GM13976 (cell line): Measurements from ENCODE around the gene CDKN1C.

ENCODE experiments used
- DNase-seq: peaks from one replicate; pipeline ENCODE4 v3.0.0; 2012; ENCODE audit warnings: low spot score
- CTCF ChIP-seq: IDR thresholded peaks from 2 replicates; pipeline ENCODE4 v1.5.1; 2012; ENCODE audit warnings: borderline replicate concordance, mild to moderate bottlenecking; ENCODE audit not compliant: insufficient read depth; ENCODE audit errors: extremely low read depth, missing control alignments, control extremely low read depth
- in situ Hi-C: fragments of 300-500 bp; cut with MboI; formaldehyde crosslinking; loops from one replicate; pipeline ENCODE4 v1.12.0; 2022; ENCODE audit warnings: low sequenced_read_pairs, mixed read lengths, inconsistent platforms; ENCODE audit not compliant: unreplicated experiment

The CDKN1C gene

GRCh38 chr11:2857918-2858317, 27.7 kb downstream of the CDKN1C start:
- no peak for DNase-seq
- TF ChIP-seq CTCF: no peak
- in situ Hi-C loops: no loop called here

- no peak for TF ChIP-seq CTCF
- DNase-seq: no peak
- in situ Hi-C loops: no loop called here
These were observed 28.3 kb downstream of the CDKN1C start for GRCh38 chr11:2857276-2857675.

GRCh38 chr11:2855162-2855561, 30.4 kb downstream of the CDKN1C start:
- DNase-seq: no peak
- in situ Hi-C loops: no loop called here
- no peak for TF ChIP-seq CTCF

GRCh38 chr11:2853997-2854560, 31.5 kb downstream of the CDKN1C start:
- DNase-seq: no peak
- TF ChIP-seq CTCF: no peak
- in situ Hi-C loops: no loop called here

- TF ChIP-seq CTCF: no peak
- no peak for DNase-seq
- in situ Hi-C loops: no loop called here
These were observed 32.2 kb downstream of the CDKN1C start for GRCh38 chr11:2853401-2853800.

GRCh38 chr11:2849994-2850770, 35.4 kb downstream of the CDKN1C start:
- no peak for DNase-seq
- TF ChIP-seq CTCF: no peak
- in situ Hi-C loops: no loop called here
